GM12878 (cell line): ENCODE results near the gene HOOK1. TPM values are rescaled to one million over a fixed set of nuclear protein-coding genes. Genes with fewer than 3 reads are reported as not detected.

Experiments
- ATAC-seq: fragments of 200-7000 bp; cut with Tn5 transposase; 3 replicates; pipeline ENCODE4 v1.9.1; 2020; ENCODE audit warnings: mild to moderate bottlenecking, moderate library complexity
- BruUV-seq: library from RNA; stranded (reverse); fragments of 400-500 nt; replicated peaks from 2 replicates; lab custom pipeline; 2021; lab: Mats Ljungman, UMichigan
- CTCF ChIA-PET: fragments of 300-600 bp; sonication (Branson Sonifier 250); formaldehyde crosslinking; extraction: SDS; loops from one replicate; lab custom pipeline; 2021; ENCODE audit warnings: inconsistent platforms; lab: Yijun Ruan, JAX
- POLR2A ChIA-PET: fragments of 350-600 bp; formaldehyde crosslinking; extraction: SDS; loops from one replicate; lab custom pipeline; 2021; ENCODE audit warnings: inconsistent platforms; lab: Charles Lee
- RAD21 ChIA-PET: fragments of 300-600 bp; sonication (Branson Sonifier 250); formaldehyde crosslinking; loops from one replicate; lab custom pipeline; 2023; ENCODE audit warnings: antibody characterized with exemption; ENCODE audit not compliant: unreplicated experiment; lab: Charles Lee
- SMC1A ChIA-PET: fragments of 300-600 bp; sonication (Branson Sonifier 250); formaldehyde crosslinking; loops from one replicate; lab custom pipeline; 2023; ENCODE audit not compliant: unreplicated experiment, uncharacterized antibody; lab: Charles Lee
- DNase-seq: peaks from one replicate; pipeline ENCODE4 v3.0.0-alpha.2; 2011; ENCODE audit warnings: low read depth, low spot score
- FAIRE-seq: peaks from 3 replicates; lab custom pipeline; 2011; peaks lifted over from hg19 to GRCh38; lab: Jason Lieb, UNC
- H2AFZ ChIP-seq: 2 replicates; pipeline ENCODE4 v1.6.0; 2011; ENCODE audit warnings: low read depth, low read length, control low read depth; ENCODE audit not compliant: control insufficient read depth
- H3K27ac ChIP-seq: 2 replicates; pipeline ENCODE4 v1.5.1; 2011; ENCODE audit warnings: control low read depth; ENCODE audit not compliant: control insufficient read depth, insufficient read depth
- H3K27me3 ChIP-seq, 2 experiments: replicated peaks in 1 of 2; 2 replicates each; pipeline versions ENCODE4 v1.6.0 to v1.6.1; 2011; ENCODE audit warnings: low read length in 1 of 2; ENCODE audit not compliant: control insufficient read depth in 2 of 2, insufficient read depth in 2 of 2
- H3K36me3 ChIP-seq, 2 experiments: 2 replicates each; pipeline ENCODE4 v1.5.1; 2011; ENCODE audit warnings: low read length in 1 of 2; ENCODE audit not compliant: control insufficient read depth in 2 of 2, insufficient read depth in 2 of 2
- H3K4me1 ChIP-seq: 2 replicates; pipeline ENCODE4 v1.6.1; 2011; ENCODE audit warnings: mild to moderate bottlenecking, low read length, moderate library complexity, mixed read lengths; ENCODE audit not compliant: control insufficient read depth, insufficient read depth
- H3K4me2 ChIP-seq: 2 replicates; pipeline ENCODE4 v1.6.0; 2011; ENCODE audit warnings: control low read depth; ENCODE audit not compliant: control insufficient read depth, insufficient read depth
- H3K4me3 ChIP-seq: fragments of 200-600 bp; sonication (generic); 2 replicates; pipeline ENCODE4 v1.5.1; 2016
- H3K79me2 ChIP-seq: 2 replicates; pipeline ENCODE4 v1.6.0; 2011; ENCODE audit warnings: low read length; ENCODE audit not compliant: control insufficient read depth, insufficient read depth
- H3K9ac ChIP-seq: 2 replicates; pipeline ENCODE4 v1.8.0; 2011; ENCODE audit warnings: low read length, control low read depth, mixed read lengths; ENCODE audit not compliant: control insufficient read depth, insufficient read depth
- H3K9me3 ChIP-seq: replicated peaks from 3 replicates; pipeline ENCODE4 v1.5.1; 2011; ENCODE audit warnings: mild to moderate bottlenecking, low read length; ENCODE audit not compliant: control insufficient read depth, insufficient read depth
- H4K20me1 ChIP-seq: 2 replicates; pipeline ENCODE4 v1.6.0; 2011; ENCODE audit not compliant: control insufficient read depth, insufficient read depth
- BCL11A ChIP-seq: IDR thresholded peaks from 2 replicates; pipeline ENCODE4 v1.6.1; 2011; ENCODE audit warnings: low read depth, low read length
- CEBPB ChIP-seq, 2 experiments: fragments of 150-350 bp in 1 of 2; IDR thresholded peaks; 2 replicates each; pipeline ENCODE4 v1.6.1; 2012 to 2014; ENCODE audit warnings: low read depth in 2 of 2, low read length in 2 of 2, borderline replicate concordance in 1 of 2, inconsistent platforms in 1 of 2
- CHD1 ChIP-seq: IDR thresholded peaks from 2 replicates; pipeline ENCODE4 v1.6.1; 2012; ENCODE audit warnings: low read depth, low read length, improper control_type of control experiment
- CHD2 ChIP-seq: IDR thresholded peaks from 2 replicates; pipeline ENCODE4 v1.6.1; 2011; ENCODE audit warnings: low read depth, low read length, improper control_type of control experiment, borderline replicate concordance
- ESRRA ChIP-seq: IDR thresholded peaks from 2 replicates; pipeline ENCODE4 v1.6.1; 2012; ENCODE audit warnings: mild to moderate bottlenecking, low read length, improper control_type of control experiment
- FOS ChIP-seq: IDR thresholded peaks from 3 replicates; pipeline ENCODE4 v1.6.1; 2011; ENCODE audit warnings: borderline replicate concordance; ENCODE audit not compliant: insufficient read length; ENCODE audit errors: extremely low read depth
- NR2C1 ChIP-seq: fragments of 450-650 bp; IDR thresholded peaks from 2 replicates; pipeline ENCODE4 v1.6.1; 2017; ENCODE audit warnings: antibody characterized with exemption, mild to moderate bottlenecking, moderate library complexity
- NR2C2 ChIP-seq: IDR thresholded peaks from 2 replicates; pipeline ENCODE4 v1.6.1; 2011; ENCODE audit warnings: borderline replicate concordance, low read depth; ENCODE audit not compliant: control insufficient read depth, insufficient read length
- SIN3A ChIP-seq: IDR thresholded peaks from 2 replicates; pipeline ENCODE4 v1.6.1; 2012; ENCODE audit warnings: low read depth, low read length, improper control_type of control experiment
- TCF12 ChIP-seq: IDR thresholded peaks from 2 replicates; pipeline ENCODE4 v1.6.1; 2011; ENCODE audit warnings: low read depth, mild to moderate bottlenecking, low read length
- TCF3 ChIP-seq: IDR thresholded peaks from 2 replicates; pipeline ENCODE4 v1.6.1; 2012; ENCODE audit warnings: low read depth, mild to moderate bottlenecking, low read length, borderline replicate concordance; ENCODE audit not compliant: insufficient read depth
- USF1 ChIP-seq: IDR thresholded peaks from 2 replicates; pipeline ENCODE4 v1.6.1; 2011; ENCODE audit warnings: borderline replicate concordance, low read depth, mild to moderate bottlenecking, moderate library complexity, mixed read lengths, low read length; ENCODE audit not compliant: insufficient read depth; ENCODE audit errors: extremely low read length
- ZBTB33 ChIP-seq: fragments of 450-650 bp; IDR thresholded peaks from 2 replicates; pipeline ENCODE4 v1.6.1; 2017; ENCODE audit warnings: mild to moderate bottlenecking
- WGBS: methylation state at CpG from one replicate; pipeline ENCODE4 v1.1.6; 2016; ENCODE audit warnings: low lambda C conversion rate; ENCODE audit not compliant: insufficient replicate concordance, insufficient coverage; ENCODE audit errors: missing lambda C conversion rate; 5-methylcytosine and 5-hydroxymethylcytosine counted together
- in situ Hi-C: fragments of 300-500 bp; cut with MboI; formaldehyde crosslinking; loops from 9 replicates; pipeline ENCODE4 v1.14.3; 2018; ENCODE audit warnings: mixed read lengths
- intact Hi-C: fragments of 100-400 bp; cut with micrococcal nuclease; formaldehyde crosslinking; loops from one replicate; pipeline ENCODE4 v1.14.2; 2022; ENCODE audit not compliant: unreplicated experiment
- polyA plus RNA-seq, 11 experiments: library from polyadenylated mRNA; depleted of rRNA in 4 of 11; unstranded in 6 of 11; stranded (reverse) in 5 of 11; fragments of >200 nt; fragmentation: Nextera tagmentation in 4 of 11; fragmentation: Illumina TruSeq in 1 of 11; extraction: Ambion mirVana in 4 of 11; extraction: Trizol in 1 of 11; gene quantifications; 1 replicate in 1 of 11; 2 replicates in 10 of 11; pipeline versions ENCODE4 v1.2.1 to v1.2.3, GENCODE V29; 2011 to 2016; ENCODE audit warnings: inconsistent platforms in 2 of 11, missing spikeins in 2 of 11, low read depth in 1 of 11
- total RNA-seq, 4 experiments: library from RNA; depleted of rRNA in 3 of 4; stranded (reverse); fragments of >200 nt in 3 of 4; fragmentation: Illumina TruSeq in 1 of 4; extraction: Trizol in 1 of 4; gene quantifications; 2 replicates each; pipeline versions ENCODE4 v1.2.1 to v1.2.3, GENCODE V29; 2013 to 2021
- TF ChIP-seq, protein P1 (sequence below): fragments of 450-650 bp; IDR thresholded peaks from 2 replicates; pipeline ENCODE4 v1.6.1; 2017; ENCODE audit warnings: low read depth, mild to moderate bottlenecking, moderate library complexity

The HOOK1 gene
- total and polyA plus RNA-seq, 10 of the 15 experiments (the other 5 are each of a cell fraction or from before 2014, with no cell fraction given), result 1.4 to 15.4 (median 3.7) TPM

GRCh38 chr1:59906931-59907330, 92.2 kb downstream of the HOOK1 start:
- no peaks in the 10 kb centered on the region for H3K36me3 ChIP-seq
- H3K4me1 ChIP-seq, result no peaks in the 10 kb centered on the region
- no peak overlapping the region for H3K27ac ChIP-seq
- ChIA-PET RAD21 (no interaction called here), CTCF (interaction anchor here (1.0 to 1.3 kb wide), 2 partner anchors 9 to 25 kb away, joined by 3 read pairs; no protein-coding TSS in a partner anchor), SMC1A (no interaction called here), POLR2A (no interaction called here)
- no peaks in the 10 kb centered on the region for H4K20me1 ChIP-seq
- 22% methylated on average over 2 of the region's 2 CpGs for WGBS
- H3K9me3 ChIP-seq, result no peaks in the 10 kb centered on the region
- no peaks in the 10 kb centered on the region for H3K27me3 ChIP-seq
- ATAC-seq (no peak), DNase-seq (no peak), FAIRE-seq (no peak)
- no peak overlapping the region for H3K9ac ChIP-seq
- in situ Hi-C loops (no loop called here), intact Hi-C loops (no loop called here)
- no peak overlapping the region for H3K4me3 ChIP-seq
- no peaks in the 10 kb centered on the region for H3K79me2 ChIP-seq
- TF ChIP-seq ESRRA (no peak), CHD1 (no peak), CEBPB (IDR thresholded peaks at IDR 0.05; ENCODE audit: borderline replicate concordance in 1 of 2, low read depth in 2 of 2, low read length in 2 of 2) (no peak)
- TF ChIP-seq, all 136 proteins: peak for 0
- no peak overlapping the region for H2AFZ ChIP-seq
- no TSS peak for BruUV-seq
- no peak overlapping the region for H3K4me2 ChIP-seq

DNA sequence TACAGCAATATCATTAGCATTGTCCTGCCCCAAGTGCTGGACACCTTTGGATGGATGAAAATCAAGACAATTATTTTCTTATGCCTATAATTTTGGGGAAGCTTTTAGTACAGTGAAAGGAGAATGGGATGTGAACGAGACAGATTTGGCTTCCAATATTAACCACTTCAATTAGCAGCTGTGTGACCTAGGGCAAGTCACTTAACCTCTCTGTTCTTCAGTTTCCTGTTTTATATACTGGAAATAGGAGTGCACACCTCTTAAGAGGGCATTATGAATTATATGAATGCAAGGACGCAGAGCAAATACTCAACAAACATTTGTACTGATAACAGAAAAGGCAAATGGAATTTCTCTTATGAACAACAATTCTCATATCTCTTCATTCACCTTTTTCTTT, 93.3 kb downstream of the HOOK1 start:
- no peak overlapping the region for H3K4me3 ChIP-seq
- intact Hi-C loops, result no loop called here
- ChIA-PET CTCF (no interaction called here), RAD21 (no interaction called here), SMC1A (no interaction called here), POLR2A (no interaction called here)
- H3K9ac ChIP-seq, result no peak overlapping the region
- no peaks in the 10 kb centered on the region for H4K20me1 ChIP-seq
- H3K9me3 ChIP-seq, result no peaks in the 10 kb centered on the region
- H3K27ac ChIP-seq, result no peak overlapping the region
- BruUV-seq, result no TSS peak
- no peaks in the 10 kb centered on the region for H3K27me3 ChIP-seq
- H3K4me2 ChIP-seq, result no peak overlapping the region
- no peak for ATAC-seq
- H3K4me1 ChIP-seq, result no peaks in the 10 kb centered on the region
- no peaks in the 10 kb centered on the region for H3K36me3 ChIP-seq
- DNase-seq, result no peak
- 13% methylated on average over 2 of the region's 2 CpGs for WGBS
- no peak overlapping the region for H2AFZ ChIP-seq
- in situ Hi-C loops, result no loop called here
- no peaks in the 10 kb centered on the region for H3K79me2 ChIP-seq
- no peak for FAIRE-seq
- TF ChIP-seq USF1 (no peak), TCF3 (no peak), BCL11A (no peak), NR2C2 (no peak), TCF12 (no peak), ZBTB33 (no peak), FOS (no peak), SIN3A (no peak), NR2C1 (no peak), CHD2 (no peak)
- TF ChIP-seq, protein P1, sequence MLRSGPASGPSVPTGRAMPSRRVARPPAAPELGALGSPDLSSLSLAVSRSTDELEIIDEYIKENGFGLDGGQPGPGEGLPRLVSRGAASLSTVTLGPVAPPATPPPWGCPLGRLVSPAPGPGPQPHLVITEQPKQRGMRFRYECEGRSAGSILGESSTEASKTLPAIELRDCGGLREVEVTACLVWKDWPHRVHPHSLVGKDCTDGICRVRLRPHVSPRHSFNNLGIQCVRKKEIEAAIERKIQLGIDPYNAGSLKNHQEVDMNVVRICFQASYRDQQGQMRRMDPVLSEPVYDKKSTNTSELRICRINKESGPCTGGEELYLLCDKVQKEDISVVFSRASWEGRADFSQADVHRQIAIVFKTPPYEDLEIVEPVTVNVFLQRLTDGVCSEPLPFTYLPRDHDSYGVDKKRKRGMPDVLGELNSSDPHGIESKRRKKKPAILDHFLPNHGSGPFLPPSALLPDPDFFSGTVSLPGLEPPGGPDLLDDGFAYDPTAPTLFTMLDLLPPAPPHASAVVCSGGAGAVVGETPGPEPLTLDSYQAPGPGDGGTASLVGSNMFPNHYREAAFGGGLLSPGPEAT, result no peak
